Renal pelvis (tissue), 4 donors: ENCODE measurements around the gene GMDS. TPM values are rescaled to one million over a fixed set of nuclear protein-coding genes. Genes with fewer than 3 reads are reported as not detected.

Experiments
- DNase-seq: peaks from one replicate; pipeline ENCODE4 v3.0.0-alpha.2; 2013
- polyA plus RNA-seq, 3 donors: library from polyadenylated mRNA; unstranded; fragments of 120-200 nt; gene quantifications; one replicate each; pipeline ENCODE4 v1.2.1, GENCODE V29; 2013; ENCODE audit not compliant: insufficient read length in 3 of 3

GMDS gene
- polyA plus RNA-seq, 3 donors, result 66.8 to 76.2 (median 68.5) TPM

DNA sequence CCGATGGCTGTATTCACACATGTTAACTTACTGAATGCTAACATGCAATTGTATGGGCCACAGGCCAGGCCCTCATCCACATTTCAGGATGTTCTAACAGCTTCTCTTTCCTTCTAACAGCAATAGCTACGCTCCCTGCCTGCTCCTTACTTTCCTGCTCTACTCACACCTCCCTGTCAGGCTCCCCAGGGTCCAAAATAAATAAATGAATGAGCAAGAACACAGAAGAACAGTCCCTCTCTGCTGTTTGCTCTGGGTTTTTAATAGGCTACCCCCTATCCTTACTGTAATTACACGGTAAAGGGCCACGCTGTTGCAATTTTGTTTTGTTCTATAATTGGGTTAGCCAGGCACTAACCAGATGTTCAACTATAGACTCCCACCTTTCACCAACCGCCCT is 135.6 kb downstream of the GMDS start:
- DNase-seq, result no peak

DNA sequence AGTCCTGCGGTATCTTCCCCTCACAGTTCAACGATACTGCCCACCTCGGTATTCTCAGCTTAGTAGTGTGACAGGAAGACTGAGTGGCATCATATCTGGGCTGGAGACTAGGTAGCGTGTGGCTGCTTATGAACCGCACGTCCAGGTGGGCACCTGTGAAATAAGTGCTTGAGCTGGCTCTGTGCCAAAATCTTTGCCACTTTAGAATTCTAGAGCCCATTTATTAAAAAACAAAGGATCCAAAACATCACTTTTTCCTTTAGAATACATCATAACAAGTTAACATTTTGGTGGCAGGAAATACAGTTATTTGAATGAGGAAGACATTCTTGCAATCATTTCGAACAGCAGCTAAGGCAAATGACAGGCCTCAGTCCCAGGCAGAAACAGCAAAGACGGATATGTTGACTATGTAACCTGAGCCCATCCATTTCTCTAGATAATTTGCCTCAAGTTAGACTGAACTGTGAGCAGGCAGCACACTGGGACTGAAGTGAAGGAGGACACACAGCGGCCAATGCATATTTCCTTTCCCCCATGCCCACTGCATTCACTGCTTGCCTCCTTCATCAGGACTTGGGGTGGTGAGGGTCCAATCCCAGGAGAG is 136.6 kb downstream of the GMDS start:
- peak; percentile 51 for DNase-seq

- DNase-seq, result no peak
Measured at GRCh38 chr6:2104524-2104880, 140.9 kb downstream of the GMDS start.

DNA sequence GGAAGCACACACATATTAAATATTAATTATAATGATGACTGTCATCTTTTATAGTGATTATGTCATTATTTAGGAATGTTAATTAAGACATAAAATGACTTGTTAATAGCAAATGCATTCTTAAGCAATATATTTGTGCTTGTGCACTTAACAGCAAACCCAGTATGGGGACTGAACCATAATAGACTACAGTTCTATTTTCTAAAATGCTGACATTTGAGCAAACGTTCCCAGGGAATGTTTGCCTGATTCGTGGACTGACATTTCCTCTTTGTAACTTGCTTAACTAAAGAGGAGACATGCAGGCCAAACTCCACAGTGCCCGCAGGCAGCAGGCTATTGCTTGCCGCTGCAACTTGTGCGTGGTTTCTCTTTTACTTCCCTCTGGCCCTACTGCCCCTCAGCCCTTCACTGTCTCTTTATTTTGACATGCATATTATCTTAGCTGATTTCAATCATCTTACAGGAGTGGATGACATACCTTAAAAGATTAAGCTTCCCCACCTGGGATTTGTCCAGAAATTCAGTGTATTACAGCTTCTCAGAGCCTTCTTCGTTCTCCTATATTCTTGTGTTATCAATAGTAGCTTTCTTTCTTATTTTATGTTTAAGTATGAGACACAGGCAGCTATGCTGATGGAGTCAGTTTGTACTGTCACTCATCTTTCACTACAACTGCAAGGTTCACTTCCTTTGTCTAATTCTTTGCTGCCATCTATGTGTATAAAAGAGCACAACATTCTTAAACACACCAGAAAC is 141.5 kb downstream of the GMDS start:
- DNase-seq, result peak; percentile 52

- DNase-seq, result no peak
Measured at GRCh38 chr6:2102966-2103365, 142.4 kb downstream of the GMDS start.

GRCh38 chr6:2102316-2102883 is 143.0 kb downstream of the GMDS start:
- no peak for DNase-seq

DNA sequence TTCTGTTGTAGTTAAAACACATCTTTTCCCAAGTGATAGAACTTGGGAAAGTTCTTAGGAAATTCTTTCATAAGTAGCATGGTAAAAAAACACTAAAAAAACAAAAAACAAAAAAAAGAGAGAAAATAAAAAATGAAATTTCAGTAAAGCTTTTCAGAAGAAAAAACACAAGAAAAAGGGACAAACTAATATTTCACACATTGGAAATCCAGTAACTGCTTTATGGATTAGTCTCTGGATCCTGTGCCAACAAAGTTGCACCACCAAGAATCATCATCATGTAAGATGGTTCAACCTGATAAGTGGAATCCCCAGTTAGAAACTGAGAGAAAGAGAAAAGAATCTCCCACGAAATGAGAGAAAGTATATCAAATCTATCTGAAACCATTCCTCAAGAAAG is 144.2 kb downstream of the GMDS start:
- no peak for DNase-seq

DNA sequence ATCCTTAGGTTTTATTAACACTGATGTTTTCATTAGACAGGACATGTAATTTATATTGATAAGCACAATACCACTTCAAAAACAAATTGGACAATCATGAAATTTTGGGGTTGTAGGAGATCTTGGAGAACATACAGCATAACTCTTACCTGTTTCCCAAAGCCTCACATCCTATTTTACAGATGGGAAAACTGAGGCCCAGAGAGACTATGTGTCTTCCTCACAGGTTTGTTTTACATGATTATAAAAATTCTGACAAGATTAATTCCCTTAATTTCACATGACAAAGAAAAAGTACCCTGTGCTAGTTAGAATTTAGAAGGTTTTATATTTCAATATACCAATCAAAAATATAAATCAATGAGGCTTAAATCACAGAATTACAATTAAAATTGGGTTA is 145.5 kb downstream of the GMDS start:
- DNase-seq, result no peak

GRCh38 chr6:2097464-2097863 is 147.9 kb downstream of the GMDS start:
- DNase-seq, result no peak

DNA sequence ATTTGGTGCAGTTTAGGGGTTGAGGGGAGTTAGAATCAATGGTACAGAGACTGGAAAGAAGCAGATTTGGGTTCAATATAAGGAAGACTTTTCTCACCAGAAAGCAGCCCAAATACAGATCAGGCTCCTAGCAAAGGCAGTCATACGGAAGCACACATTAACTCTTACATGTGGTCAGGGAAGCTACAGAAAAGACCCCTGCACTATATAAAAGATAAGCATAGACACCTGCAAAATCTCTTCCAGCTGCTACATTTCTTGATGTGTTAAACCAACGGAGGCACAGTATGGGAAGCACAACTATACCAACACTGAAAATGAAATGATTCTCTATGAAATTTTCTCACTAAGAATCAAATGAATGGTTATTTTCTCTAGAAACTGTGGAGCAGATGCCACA is 150.8 kb downstream of the GMDS start:
- no peak for DNase-seq

DNA sequence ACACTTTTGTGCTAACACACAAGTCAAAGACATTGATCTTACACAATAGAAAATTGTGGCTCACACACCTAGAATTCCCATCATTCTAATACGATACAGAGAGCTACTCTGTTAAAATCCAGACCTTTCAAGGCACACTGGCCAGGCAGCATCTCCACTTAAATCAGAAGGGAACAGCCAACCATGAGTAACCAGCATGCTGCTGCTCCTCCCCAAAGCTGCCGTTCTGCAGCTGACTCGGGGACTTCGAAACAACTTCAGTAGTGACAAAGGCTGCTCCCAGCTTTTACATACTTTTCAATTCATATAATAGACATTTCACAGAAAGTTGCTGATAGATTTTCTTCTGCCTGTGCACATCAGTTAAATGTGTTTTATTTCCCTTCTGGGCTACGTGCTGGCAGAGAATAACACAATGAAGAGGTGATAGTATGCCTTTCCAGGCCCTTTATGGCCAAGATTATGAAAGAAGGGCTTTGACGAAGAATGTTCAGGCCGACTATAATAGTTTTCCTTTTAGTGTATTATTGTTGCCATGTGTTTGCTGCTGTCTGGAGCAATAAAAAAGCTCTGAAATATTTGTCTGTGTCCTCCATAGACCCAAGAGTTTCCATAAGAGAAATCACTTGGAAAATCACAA is 159.0 kb downstream of the GMDS start:
- no peak for DNase-seq

DNA sequence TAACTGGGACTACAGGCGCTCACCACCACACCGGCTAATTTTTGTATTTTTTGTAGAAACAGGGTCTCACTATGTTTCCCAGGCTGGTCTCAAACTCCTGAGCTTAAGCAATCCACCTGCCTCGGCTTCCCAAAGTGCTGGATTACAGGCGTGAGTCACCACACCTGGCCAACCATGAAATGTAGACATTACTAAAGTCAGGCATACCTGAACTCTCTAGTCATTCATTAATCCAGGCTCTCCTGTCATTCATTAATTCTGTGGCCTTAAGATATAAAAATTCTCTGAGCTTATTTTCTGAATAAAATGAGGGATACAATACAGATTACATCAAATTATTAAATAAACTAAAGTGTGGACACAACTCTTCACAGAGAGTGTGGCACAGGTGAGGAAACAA is 159.7 kb downstream of the GMDS start:
- no peak for DNase-seq

DNA sequence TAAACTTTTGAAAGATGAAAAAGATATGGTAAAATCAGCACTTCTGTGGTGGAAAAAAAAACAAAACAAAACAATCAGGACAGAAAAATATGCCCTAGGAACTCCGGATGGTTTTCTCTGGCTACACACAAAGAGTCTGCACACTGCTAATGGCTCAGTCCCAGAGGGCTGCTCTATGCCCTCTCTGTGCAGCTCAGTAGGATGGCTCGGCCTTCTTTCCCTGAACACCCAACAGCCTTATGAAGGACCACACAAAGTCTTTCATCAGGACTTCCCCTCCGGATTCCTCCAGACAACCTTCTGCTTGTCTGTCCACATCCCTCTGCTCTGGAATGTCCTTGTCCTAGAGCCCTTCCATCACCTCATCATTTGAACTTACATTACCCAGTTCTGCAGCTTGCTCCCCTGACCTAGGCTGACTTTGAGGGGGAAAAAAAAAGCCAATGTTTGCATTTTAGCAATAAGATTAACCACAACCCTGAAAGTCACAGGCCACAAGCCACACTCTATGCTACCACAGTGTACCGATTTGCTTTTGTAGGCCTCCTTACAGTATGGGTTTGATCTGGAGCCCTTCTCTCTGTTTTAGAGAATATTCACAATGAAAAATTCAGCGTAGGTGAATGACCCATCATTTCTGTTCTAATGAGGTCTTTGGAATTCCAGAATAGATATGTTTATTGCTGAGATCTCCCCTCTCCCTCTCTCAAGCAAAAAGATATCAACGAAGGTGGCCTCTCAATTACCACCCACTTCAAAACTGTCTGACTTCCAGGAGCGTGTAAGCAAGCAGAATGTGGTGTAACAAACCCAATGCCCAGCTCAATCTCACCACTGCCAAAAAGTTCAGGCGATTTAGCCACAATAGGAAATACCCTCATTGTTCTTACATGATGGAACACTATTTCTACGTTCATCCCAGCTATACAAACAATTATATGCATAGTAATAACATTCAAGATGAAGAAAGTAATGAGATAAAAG is 164.0 kb downstream of the GMDS start:
- no peak for DNase-seq

- no peak for DNase-seq
Measured at GRCh38 chr6:2078888-2079287, 166.5 kb downstream of the GMDS start.

DNA sequence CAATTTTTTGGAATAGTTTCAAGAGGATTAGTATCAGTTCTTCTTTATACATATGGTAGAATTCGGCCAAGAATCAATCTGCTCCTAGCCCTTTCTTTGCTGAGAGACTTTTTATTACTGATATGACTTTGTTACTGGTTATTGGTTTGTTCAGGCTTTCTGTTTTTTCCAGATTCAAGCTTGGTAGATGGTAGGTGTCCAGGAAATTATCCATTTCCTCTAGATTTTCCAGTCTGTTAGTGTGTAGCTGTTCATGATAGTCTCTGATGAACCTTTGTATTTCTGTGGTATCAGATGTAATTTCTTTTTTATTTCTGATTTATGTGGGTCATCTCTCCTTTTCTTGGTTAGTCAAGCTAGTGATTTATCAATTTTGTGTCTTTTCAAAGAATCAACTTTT is 167.6 kb downstream of the GMDS start:
- no peak for DNase-seq

- no peak for DNase-seq
Measured at GRCh38 chr6:2073476-2073875, 171.9 kb downstream of the GMDS start.

- no peak for DNase-seq
Measured at GRCh38 chr6:2072453-2072852, 173.0 kb downstream of the GMDS start.

GRCh38 chr6:2063547-2063946 is 181.9 kb downstream of the GMDS start:
- DNase-seq, result no peak

DNA sequence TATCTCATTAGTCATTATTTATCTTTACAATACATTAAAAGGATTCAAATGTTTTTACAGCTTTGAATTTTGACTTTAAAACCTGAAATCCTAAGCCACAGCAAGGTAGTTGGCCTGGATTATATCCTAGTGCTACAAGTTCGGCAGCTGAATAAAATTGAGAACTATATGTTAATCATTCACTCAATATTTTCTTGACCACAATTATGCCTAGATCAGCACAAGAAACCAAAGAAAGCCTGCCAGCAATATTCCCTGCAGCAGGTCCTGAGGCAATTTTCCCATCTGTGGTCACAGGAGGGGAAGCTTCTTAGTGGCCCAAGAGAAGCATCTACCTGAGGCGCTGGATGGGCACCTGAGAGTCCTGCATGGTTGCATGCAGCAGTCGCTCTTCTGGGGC is 183.5 kb downstream of the GMDS start:
- DNase-seq, result no peak

GRCh38 chr6:2055911-2056310 is 189.5 kb downstream of the GMDS start:
- no peak for DNase-seq

DNA sequence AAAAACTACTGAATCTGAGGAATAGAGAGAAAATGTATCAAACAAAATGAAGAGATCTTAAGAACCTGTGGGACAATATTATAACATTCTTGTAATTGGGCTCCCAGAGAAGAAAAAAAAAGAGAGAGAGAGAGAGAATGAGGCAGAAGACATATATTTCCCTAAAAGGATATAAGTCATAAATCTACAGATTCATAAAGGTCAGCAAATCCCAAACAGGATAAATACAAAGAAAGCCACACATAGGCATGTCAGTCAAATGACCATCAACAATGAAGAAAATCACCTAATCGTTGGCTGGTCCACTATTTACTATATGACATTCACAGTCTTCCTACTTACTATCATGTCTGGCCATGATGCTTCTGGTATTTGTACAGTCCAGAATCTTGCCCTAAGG is 190.3 kb downstream of the GMDS start:
- DNase-seq, result no peak

DNA sequence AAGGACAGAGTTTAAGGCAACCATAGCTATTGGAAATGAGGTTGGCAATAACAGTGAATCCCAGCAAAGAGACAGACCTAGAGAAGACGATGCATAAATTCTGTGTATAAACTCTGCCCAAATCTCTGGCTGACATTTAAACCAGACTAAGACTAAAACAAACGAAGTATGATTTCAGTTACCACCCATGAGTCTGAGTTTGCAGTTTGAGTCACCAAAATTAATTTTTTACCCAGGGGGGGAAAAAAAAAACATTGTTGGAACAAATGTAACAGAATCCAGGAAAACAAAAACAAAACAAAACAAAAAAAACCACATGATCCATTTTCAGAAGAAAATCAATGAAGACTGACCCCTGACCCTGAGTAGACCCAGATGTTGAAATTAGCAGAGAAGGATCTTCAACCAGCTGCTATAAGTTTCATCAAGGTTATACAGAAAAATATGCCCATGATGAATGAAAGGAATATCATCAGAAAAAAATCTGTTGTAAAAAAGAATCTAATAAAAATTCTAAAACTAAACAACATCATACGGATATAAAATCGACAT is 190.8 kb downstream of the GMDS start:
- no peak for DNase-seq
